Measurements from ENCODE around the gene COL9A3.

Gene COL9A3

GRCh38 chr20:62779417-62779685, 37.5 kb upstream of the COL9A3 start:
- no peak for DNase-seq

GRCh38 chr20:62780204-62780603, 36.6 kb upstream of the COL9A3 start:
- no peak for DNase-seq

GRCh38 chr20:62780696-62781095, 36.2 kb upstream of the COL9A3 start:
- no peak for DNase-seq

- no peak for DNase-seq
Observed at GRCh38 chr20:62782149-62782892, 34.5 kb upstream of the COL9A3 start.

- no peak for DNase-seq
Observed at GRCh38 chr20:62782893-62783278, 34.0 kb upstream of the COL9A3 start.

GRCh38 chr20:62784497-62784896, 32.4 kb upstream of the COL9A3 start:
- no peak for DNase-seq

- DNase-seq: no peak
Observed at GRCh38 chr20:62785393-62785792, 31.5 kb upstream of the COL9A3 start.

GRCh38 chr20:62786157-62786556, 30.7 kb upstream of the COL9A3 start:
- no peak for DNase-seq

- DNase-seq: no peak
Observed at GRCh38 chr20:62787321-62787720, 29.5 kb upstream of the COL9A3 start.

- DNase-seq: no peak
Observed at GRCh38 chr20:62787866-62788265, 29.0 kb upstream of the COL9A3 start.

- DNase-seq: no peak
Observed at GRCh38 chr20:62788607-62789006, 28.2 kb upstream of the COL9A3 start.

GRCh38 chr20:62790075-62790474, 26.8 kb upstream of the COL9A3 start:
- DNase-seq: no peak

- DNase-seq: peak; percentile 45
Observed at GRCh38 chr20:62791301-62792181, 25.3 kb upstream of the COL9A3 start.

- DNase-seq: no peak
Observed at GRCh38 chr20:62792182-62792939, 24.5 kb upstream of the COL9A3 start.

GRCh38 chr20:62792940-62793756, 23.7 kb upstream of the COL9A3 start:
- no peak for DNase-seq

GRCh38 chr20:62793757-62794006, 23.2 kb upstream of the COL9A3 start:
- DNase-seq: no peak

GRCh38 chr20:62794007-62794724, 22.7 kb upstream of the COL9A3 start:
- DNase-seq: peak; percentile 78

- peak; percentile 26 for DNase-seq
Observed at GRCh38 chr20:62795023-62795761, 21.7 kb upstream of the COL9A3 start.

GRCh38 chr20:62796699-62797491, 20.0 kb upstream of the COL9A3 start:
- no peak for DNase-seq

- no peak for DNase-seq
Observed at GRCh38 chr20:62797671-62798532, 18.9 kb upstream of the COL9A3 start.

All from NCI-H510A treated with DMSO at 0.1 percent for 48 hours (cell line).